H9 (cell line): ENCODE data around the gene SCO2. TPM values are rescaled to one million over a fixed set of nuclear protein-coding genes. Genes with fewer than 3 reads are reported as not detected.

Source experiments
- DNase-seq: peaks from one replicate; pipeline ENCODE4 v3.0.0-alpha.2; 2017
- H2AFZ ChIP-seq: one replicate; pipeline ENCODE4 v1.6.1; 2013; ENCODE audit warnings: mild to moderate bottlenecking, low read length, control low read depth, moderate library complexity
- H2AK5ac ChIP-seq: 2 replicates; pipeline ENCODE4 v1.6.1; 2013; ENCODE audit warnings: low read length, control low read depth, mixed read lengths; ENCODE audit not compliant: insufficient read length
- H2BK120ac ChIP-seq: one replicate; pipeline ENCODE4 v1.6.1; 2013; ENCODE audit warnings: low read depth, mild to moderate bottlenecking, low read length, control low read depth, inconsistent platforms; ENCODE audit not compliant: poor library complexity, severe bottlenecking
- H2BK12ac ChIP-seq: 2 replicates; pipeline ENCODE4 v1.6.1; 2013; ENCODE audit warnings: low read length, control low read depth, mixed read lengths, low read depth; ENCODE audit not compliant: insufficient read length
- H2BK15ac ChIP-seq: 2 replicates; pipeline ENCODE4 v1.6.1; 2013; ENCODE audit warnings: low read depth, low read length, control low read depth
- H2BK20ac ChIP-seq: one replicate; pipeline ENCODE4 v1.6.1; 2013; ENCODE audit warnings: low read depth, mild to moderate bottlenecking, low read length, control low read depth, inconsistent platforms; ENCODE audit not compliant: poor library complexity, severe bottlenecking
- H2BK5ac ChIP-seq: 2 replicates; pipeline ENCODE4 v1.6.1; 2013; ENCODE audit warnings: low read length, control low read depth, mixed read lengths; ENCODE audit not compliant: insufficient read length
- H3K14ac ChIP-seq: 2 replicates; pipeline ENCODE4 v1.6.1; 2013; ENCODE audit warnings: low read length, control low read depth; ENCODE audit not compliant: insufficient read depth
- H3K18ac ChIP-seq: 2 replicates; pipeline ENCODE4 v1.6.1; 2013; ENCODE audit warnings: low read depth, mild to moderate bottlenecking, mixed read lengths, low read length, control low read depth; ENCODE audit not compliant: insufficient read length
- H3K23ac ChIP-seq: 2 replicates; pipeline ENCODE4 v1.6.1; 2013; ENCODE audit warnings: low read length, control low read depth, mixed read lengths, low read depth; ENCODE audit not compliant: insufficient read length
- H3K23me2 ChIP-seq: 2 replicates; pipeline ENCODE4 v1.6.1; 2013; ENCODE audit warnings: low read depth, mild to moderate bottlenecking, mixed read lengths, low read length, control low read depth; ENCODE audit not compliant: insufficient read length, poor library complexity, severe bottlenecking
- H3K27ac ChIP-seq: 2 replicates; pipeline ENCODE4 v1.5.1; 2013; ENCODE audit warnings: low read length, control low read depth, mixed read lengths, low read depth; ENCODE audit not compliant: insufficient read length
- H3K27me3 ChIP-seq: 2 replicates; pipeline ENCODE4 v1.6.1; 2013; ENCODE audit warnings: low read length, control low read depth, inconsistent platforms; ENCODE audit not compliant: insufficient read depth
- H3K4ac ChIP-seq: 2 replicates; pipeline ENCODE4 v1.6.1; 2013; ENCODE audit warnings: low read depth, mild to moderate bottlenecking, control low read depth, inconsistent platforms, low read length, moderate library complexity
- H3K4me1 ChIP-seq: 2 replicates; pipeline ENCODE4 v1.6.1; 2013; ENCODE audit warnings: low read length, control low read depth, inconsistent platforms; ENCODE audit not compliant: insufficient read depth
- H3K4me2 ChIP-seq: 2 replicates; pipeline ENCODE4 v1.6.1; 2013; ENCODE audit warnings: low read length, control low read depth, mixed read lengths; ENCODE audit not compliant: insufficient read length, insufficient read depth
- H3K56ac ChIP-seq: 2 replicates; pipeline ENCODE4 v1.6.1; 2013; ENCODE audit warnings: low read depth, mild to moderate bottlenecking, mixed read lengths, low read length, control low read depth; ENCODE audit not compliant: insufficient read length
- H3K79me1 ChIP-seq: 2 replicates; pipeline ENCODE4 v1.6.1; 2013; ENCODE audit warnings: low read depth, mild to moderate bottlenecking, moderate library complexity, low read length, control low read depth, inconsistent platforms; ENCODE audit not compliant: insufficient read depth, poor library complexity, severe bottlenecking
- H3K79me2 ChIP-seq: 2 replicates; pipeline ENCODE4 v1.6.1; 2013; ENCODE audit warnings: low read length, control low read depth, inconsistent platforms; ENCODE audit not compliant: insufficient read depth
- H3K9ac ChIP-seq: 2 replicates; pipeline ENCODE4 v1.6.1; 2013; ENCODE audit warnings: low read length, control low read depth, mixed read lengths; ENCODE audit not compliant: insufficient read length; ENCODE audit errors: extremely low read depth
- H3K9me3 ChIP-seq: one replicate; pipeline ENCODE4 v1.6.1; 2013; ENCODE audit warnings: low read depth, low read length, inconsistent platforms; ENCODE audit not compliant: control insufficient read depth
- H3T11ph ChIP-seq: one replicate; pipeline ENCODE4 v1.6.1; 2013; ENCODE audit warnings: mild to moderate bottlenecking, low read length, control low read depth, inconsistent platforms
- H4K20me1 ChIP-seq: one replicate; pipeline ENCODE4 v1.6.1; 2013; ENCODE audit not compliant: control insufficient read depth, insufficient read length, insufficient read depth
- H4K5ac ChIP-seq: 2 replicates; pipeline ENCODE4 v1.6.1; 2013; ENCODE audit warnings: low read depth, mild to moderate bottlenecking, mixed read lengths, low read length, control low read depth; ENCODE audit not compliant: insufficient read length
- H4K8ac ChIP-seq: replicated peaks from 2 replicates; pipeline ENCODE4 v1.6.1; 2013; ENCODE audit warnings: low read length, control low read depth, mixed read lengths, low read depth; ENCODE audit not compliant: insufficient read length
- H4K91ac ChIP-seq: 2 replicates; pipeline ENCODE4 v1.6.1; 2013; ENCODE audit warnings: low read depth, mild to moderate bottlenecking, moderate library complexity, mixed read lengths, low read length, control low read depth; ENCODE audit not compliant: insufficient read length
- H3K27ac Mint-ChIP-seq, 3 experiments: 2 replicates in 2 of 3; 3 replicates in 1 of 3; pipeline ENCODE4 v1.8.0; 2020 to 2021; ENCODE audit warnings: mixed read lengths in 3 of 3, mild to moderate bottlenecking in 1 of 3, moderate library complexity in 1 of 3
- H3K27me3 Mint-ChIP-seq: 2 replicates; pipeline ENCODE4 v1.8.0; 2021; ENCODE audit warnings: low read depth, mild to moderate bottlenecking, moderate library complexity, mixed read lengths
- H3K36me3 Mint-ChIP-seq, 3 experiments: 2 replicates in 2 of 3; 3 replicates in 1 of 3; pipeline ENCODE4 v1.8.0; 2020 to 2021; ENCODE audit warnings: low read depth in 3 of 3, mixed read lengths in 3 of 3; ENCODE audit not compliant: insufficient read depth in 1 of 3
- H3K4me1 Mint-ChIP-seq, 2 experiments: 2 replicates each; pipeline ENCODE4 v1.8.0; 2020; ENCODE audit warnings: mixed read lengths in 2 of 2
- H3K4me3 Mint-ChIP-seq, 2 experiments: 2 replicates in 1 of 2; 3 replicates in 1 of 2; pipeline ENCODE4 v1.8.0; 2020 to 2021; ENCODE audit warnings: mild to moderate bottlenecking in 2 of 2, mixed read lengths in 2 of 2, moderate library complexity in 1 of 2
- H3K9me3 Mint-ChIP-seq, 2 experiments: 2 replicates in 1 of 2; 3 replicates in 1 of 2; pipeline ENCODE4 v1.8.0; 2020; ENCODE audit warnings: mild to moderate bottlenecking in 2 of 2, mixed read lengths in 2 of 2, moderate library complexity in 1 of 2
- WGBS: extraction: QIAGEN DNeasy Blood & Tissue Kit; methylation state at CpG from one replicate; pipeline ENCODE4 v1.1.7; 2013; ENCODE audit warnings: missing lambda C conversion rate, low lambda C conversion rate, mixed read lengths; ENCODE audit not compliant: insufficient read length; ENCODE audit errors: extremely low coverage; 5-methylcytosine and 5-hydroxymethylcytosine counted together
- total RNA-seq: library from RNA; stranded (reverse); gene quantifications from 2 replicates; pipeline ENCODE4 v1.2.1, GENCODE V29; 2021
- TF ChIP-seq, protein P1 (sequence below): fragments of 200-600 bp; sonication (generic); conservative IDR thresholded peaks from 3 replicates; pipeline ENCODE4 v1.8.0; 2021; ENCODE audit warnings: antibody characterized with exemption, mild to moderate bottlenecking

The SCO2 gene
- total RNA-seq, 1 experiment from 2014 or later, result 3.3 TPM

DNA sequence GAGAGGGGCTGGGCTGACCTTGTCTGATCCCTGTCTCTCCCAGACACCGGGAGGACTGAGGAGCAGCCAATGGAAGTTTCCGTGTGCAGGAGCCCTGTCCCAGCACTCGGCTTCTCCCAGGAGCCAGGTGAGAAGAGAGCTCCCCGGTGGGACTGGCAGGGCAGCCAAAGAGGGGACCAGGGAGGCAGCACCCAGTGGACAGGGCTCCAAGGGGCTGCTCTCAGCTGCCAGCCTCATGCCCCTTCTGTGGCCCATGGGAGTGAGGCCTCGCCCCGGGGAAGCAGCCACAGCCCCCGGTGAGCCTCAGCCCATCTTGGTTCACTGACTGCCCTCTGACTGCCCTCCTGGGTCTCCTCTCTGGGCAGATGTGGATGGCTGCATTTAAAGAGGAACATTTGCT, 6.8 kb downstream of the SCO2 start:
- WGBS, result no CpG with 5 or more reads among the region's 7 CpGs
- TF ChIP-seq, protein P1, sequence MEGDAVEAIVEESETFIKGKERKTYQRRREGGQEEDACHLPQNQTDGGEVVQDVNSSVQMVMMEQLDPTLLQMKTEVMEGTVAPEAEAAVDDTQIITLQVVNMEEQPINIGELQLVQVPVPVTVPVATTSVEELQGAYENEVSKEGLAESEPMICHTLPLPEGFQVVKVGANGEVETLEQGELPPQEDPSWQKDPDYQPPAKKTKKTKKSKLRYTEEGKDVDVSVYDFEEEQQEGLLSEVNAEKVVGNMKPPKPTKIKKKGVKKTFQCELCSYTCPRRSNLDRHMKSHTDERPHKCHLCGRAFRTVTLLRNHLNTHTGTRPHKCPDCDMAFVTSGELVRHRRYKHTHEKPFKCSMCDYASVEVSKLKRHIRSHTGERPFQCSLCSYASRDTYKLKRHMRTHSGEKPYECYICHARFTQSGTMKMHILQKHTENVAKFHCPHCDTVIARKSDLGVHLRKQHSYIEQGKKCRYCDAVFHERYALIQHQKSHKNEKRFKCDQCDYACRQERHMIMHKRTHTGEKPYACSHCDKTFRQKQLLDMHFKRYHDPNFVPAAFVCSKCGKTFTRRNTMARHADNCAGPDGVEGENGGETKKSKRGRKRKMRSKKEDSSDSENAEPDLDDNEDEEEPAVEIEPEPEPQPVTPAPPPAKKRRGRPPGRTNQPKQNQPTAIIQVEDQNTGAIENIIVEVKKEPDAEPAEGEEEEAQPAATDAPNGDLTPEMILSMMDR, result no peak
- H2BK20ac ChIP-seq, result no peak overlapping the region
- no peak overlapping the region for H3K18ac ChIP-seq
- H2BK12ac ChIP-seq, result no peak overlapping the region
- no peak overlapping the region for H4K91ac ChIP-seq
- H3K27ac Mint-ChIP-seq, result no peak overlapping the region
- DNase-seq, result no peak
- H4K8ac ChIP-seq, result no peak overlapping the region
- no peak overlapping the region for H3K27ac ChIP-seq
- H2BK120ac ChIP-seq, result no peak overlapping the region
- no peak overlapping the region for H2AK5ac ChIP-seq
- H3K4ac ChIP-seq, result no peak overlapping the region
- H3K27me3 ChIP-seq, result no peaks in the 10 kb centered on the region
- no peak overlapping the region for H2BK15ac ChIP-seq
- H3K9me3 ChIP-seq, result no peaks in the 10 kb centered on the region
- no peaks in the 10 kb centered on the region for H3K23me2 ChIP-seq
- no peak overlapping the region for H3K56ac ChIP-seq
- H3K79me1 ChIP-seq, result no peaks in the 10 kb centered on the region
- peaks cover 3% of the 10 kb centered on the region for H4K20me1 ChIP-seq
- H3K27me3 Mint-ChIP-seq, result no peaks in the 10 kb centered on the region
- no peak overlapping the region for H3T11ph ChIP-seq
- no peak overlapping the region for H3K23ac ChIP-seq
- no peak overlapping the region for H2BK5ac ChIP-seq
- H3K14ac ChIP-seq, result no peak overlapping the region
- no peaks in the 10 kb centered on the region for H3K4me1 ChIP-seq
- no peak overlapping the region for H3K9ac ChIP-seq
- no peak overlapping the region for H2AFZ ChIP-seq
- peaks cover 7 to 65% (median 45%) of the 10 kb centered on the region in 3 experiments for H3K36me3 Mint-ChIP-seq
- 0 out of 2 replicates have a peak, but pooled peaks cover 2% of the 10 kb centered on the region for H3K79me2 ChIP-seq
- H3K4me1 Mint-ChIP-seq, result no peaks in the 10 kb centered on the region
- no peak overlapping the region for H3K4me3 Mint-ChIP-seq
- H4K5ac ChIP-seq, result no peak overlapping the region
- H3K9me3 Mint-ChIP-seq, result no peaks in the 10 kb centered on the region
- H3K4me2 ChIP-seq, result no peak overlapping the region
